HG03442 (cell line): ENCODE data around the gene CAMK2D.
A peak's percentile ranks its signal among the peaks of the same experiment; 100 is the strongest.

Source experiments
- ATAC-seq: cut with Tn5 transposase; IDR thresholded peaks from one replicate; pipeline ENCODE4 v1.9.1; 2021; ENCODE audit warnings: mild to moderate bottlenecking, moderate library complexity; ENCODE audit not compliant: unreplicated experiment

CAMK2D gene

GRCh38 chr4:113537628-113538027, 223.9 kb downstream of the CAMK2D start:
- ATAC-seq = no peak

GRCh38 chr4:113537203-113537602, 224.3 kb downstream of the CAMK2D start:
- ATAC-seq = no peak

- no peak for ATAC-seq
Measured at GRCh38 chr4:113534711-113535110, 226.8 kb downstream of the CAMK2D start.

- ATAC-seq = no peak
Measured at GRCh38 chr4:113531572-113531971, 230.0 kb downstream of the CAMK2D start.

- no peak for ATAC-seq
Measured at GRCh38 chr4:113528395-113528794, 233.1 kb downstream of the CAMK2D start.

GRCh38 chr4:113525521-113525920, 236.0 kb downstream of the CAMK2D start:
- ATAC-seq = no peak

- peak; percentile 33 for ATAC-seq
Measured at GRCh38 chr4:113524505-113525186, 236.9 kb downstream of the CAMK2D start.

- ATAC-seq = peak; percentile 90
Measured at GRCh38 chr4:113524096-113524495, 237.4 kb downstream of the CAMK2D start.

- no peak for ATAC-seq
Measured at GRCh38 chr4:113522433-113522832, 239.1 kb downstream of the CAMK2D start.

GRCh38 chr4:113513382-113513781, 248.2 kb downstream of the CAMK2D start:
- ATAC-seq = no peak

- no peak for ATAC-seq
Measured at GRCh38 chr4:113512880-113513279, 248.7 kb downstream of the CAMK2D start.

- ATAC-seq = no peak
Measured at GRCh38 chr4:113511944-113512343, 249.6 kb downstream of the CAMK2D start.

- ATAC-seq = no peak
Measured at GRCh38 chr4:113509851-113510250, 251.7 kb downstream of the CAMK2D start.

GRCh38 chr4:113505044-113505443, 256.5 kb downstream of the CAMK2D start:
- no peak for ATAC-seq

- ATAC-seq = no peak
Measured at GRCh38 chr4:113504422-113504821, 257.1 kb downstream of the CAMK2D start.

- ATAC-seq = no peak
Measured at GRCh38 chr4:113503691-113504090, 257.8 kb downstream of the CAMK2D start.

- ATAC-seq = no peak
Measured at GRCh38 chr4:113502906-113503305, 258.6 kb downstream of the CAMK2D start.

GRCh38 chr4:113502476-113502875, 259.1 kb downstream of the CAMK2D start:
- ATAC-seq = no peak

- no peak for ATAC-seq
Measured at GRCh38 chr4:113500424-113500823, 261.1 kb downstream of the CAMK2D start.

- no peak for ATAC-seq
Measured at GRCh38 chr4:113499696-113500095, 261.8 kb downstream of the CAMK2D start.

- no peak for ATAC-seq
Measured at GRCh38 chr4:113499166-113499565, 262.4 kb downstream of the CAMK2D start.

GRCh38 chr4:113497154-113497884, 264.2 kb downstream of the CAMK2D start:
- ATAC-seq = no peak
